ENCODE measurements around the gene SMCP.

Gene SMCP

GRCh38 chr1:152880316-152880715 is 2.2 kb downstream of the SMCP start:
- no peaks in the 10 kb centered on the region for H3K4me1 ChIP-seq (ENCODE audit: control insufficient read depth, low read length)
- H3K27me3 ChIP-seq (ENCODE audit: control insufficient read depth, low read length) = no peaks in the 10 kb centered on the region
- no peaks in the 10 kb centered on the region for H3K9me2 ChIP-seq (replicated peaks; ENCODE audit: control insufficient read depth, low read length)
- no peaks in the 10 kb centered on the region for H3K36me3 ChIP-seq (ENCODE audit: control insufficient read depth, low read length)
- H3K27ac ChIP-seq (ENCODE audit: low read depth, low read length) = no peak overlapping the region
- no peak for TF ChIP-seq CTCF (IDR thresholded peaks at IDR 0.05; ENCODE audit: low read depth, low read length, poor library complexity, severe bottlenecking)
- TF ChIP-seq EZH2phosphoT487 (IDR thresholded peaks at IDR 0.05; ENCODE audit: borderline replicate concordance, low read length) = no peak
- no peaks in the 10 kb centered on the region for H3K9me3 ChIP-seq (ENCODE audit: control insufficient read depth, insufficient read depth, low read length)
- H3K4me2 ChIP-seq (ENCODE audit: low read length) = no peak overlapping the region
- H3K4me3 ChIP-seq (ENCODE audit: low read length) = no peak overlapping the region
- no peaks in the 10 kb centered on the region for H3K79me2 ChIP-seq (ENCODE audit: control insufficient read depth, low read length)
- no peaks in the 10 kb centered on the region for H3F3A ChIP-seq (ENCODE audit: control insufficient read depth, insufficient read depth)
- no peaks in the 10 kb centered on the region for H4K20me1 ChIP-seq (ENCODE audit: control insufficient read depth, insufficient read depth, low read depth, low read length)

- no peaks in the 10 kb centered on the region for H3K9me3 ChIP-seq (ENCODE audit: control insufficient read depth, insufficient read depth, low read length)
- H3K4me2 ChIP-seq (ENCODE audit: low read length) = no peak overlapping the region
- H4K20me1 ChIP-seq (ENCODE audit: control insufficient read depth, insufficient read depth, low read depth, low read length) = no peaks in the 10 kb centered on the region
- no peaks in the 10 kb centered on the region for H3K27me3 ChIP-seq (ENCODE audit: control insufficient read depth, low read length)
- H3K27ac ChIP-seq (ENCODE audit: low read depth, low read length) = no peak overlapping the region
- no peaks in the 10 kb centered on the region for H3K9me2 ChIP-seq (replicated peaks; ENCODE audit: control insufficient read depth, low read length)
- no peak for TF ChIP-seq CTCF (IDR thresholded peaks at IDR 0.05; ENCODE audit: low read depth, low read length, poor library complexity, severe bottlenecking)
- TF ChIP-seq EZH2phosphoT487 (IDR thresholded peaks at IDR 0.05; ENCODE audit: borderline replicate concordance, low read length) = no peak
- H3K4me1 ChIP-seq (ENCODE audit: control insufficient read depth, low read length) = no peaks in the 10 kb centered on the region
- H3K79me2 ChIP-seq (ENCODE audit: control insufficient read depth, low read length) = no peaks in the 10 kb centered on the region
- no peak overlapping the region for H3K4me3 ChIP-seq (ENCODE audit: low read length)
- H3K36me3 ChIP-seq (ENCODE audit: control insufficient read depth, low read length) = no peaks in the 10 kb centered on the region
- H3F3A ChIP-seq (ENCODE audit: control insufficient read depth, insufficient read depth) = no peaks in the 10 kb centered on the region
These were observed 2.8 kb downstream of the SMCP start for GRCh38 chr1:152880907-152881306.

DNA sequence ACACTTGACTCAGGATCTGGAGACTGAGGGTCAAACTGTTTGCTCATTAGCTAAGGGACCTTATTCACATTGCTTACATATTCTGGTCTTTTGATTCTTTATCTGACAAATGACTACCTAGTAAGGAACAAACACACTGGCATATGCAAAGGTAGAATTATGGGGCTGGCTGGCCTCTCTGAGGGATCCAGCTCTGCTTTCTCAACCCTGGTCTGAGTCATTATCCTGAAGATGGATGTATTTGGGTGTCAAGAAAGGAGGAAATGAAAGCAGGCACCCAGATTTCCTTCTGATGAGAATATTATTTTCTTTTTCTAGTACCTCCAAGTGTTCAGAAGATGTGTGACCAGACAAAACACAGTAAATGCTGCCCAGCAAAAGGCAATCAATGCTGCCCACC is 6.0 kb downstream of the SMCP start:
- Histone ChIP-seq H3K79me2 (ENCODE audit: control insufficient read depth, low read length) (no peaks in the 10 kb centered on the region), H4K20me1 (ENCODE audit: control insufficient read depth, insufficient read depth, low read depth, low read length) (no peaks in the 10 kb centered on the region), H3K4me2 (ENCODE audit: low read length) (no peak overlapping the region), H3K36me3 (ENCODE audit: control insufficient read depth, low read length) (no peaks in the 10 kb centered on the region), H3K4me3 (ENCODE audit: low read length) (no peak overlapping the region), H3K4me1 (ENCODE audit: control insufficient read depth, low read length) (no peaks in the 10 kb centered on the region), H3K9me2 (replicated peaks; ENCODE audit: control insufficient read depth, low read length) (no peaks in the 10 kb centered on the region), H3F3A (ENCODE audit: control insufficient read depth, insufficient read depth) (no peaks in the 10 kb centered on the region), H3K9me3 (ENCODE audit: control insufficient read depth, insufficient read depth, low read length) (no peaks in the 10 kb centered on the region), H3K27me3 (ENCODE audit: control insufficient read depth, low read length) (0 out of 2 replicates have a peak, but pooled peaks cover 3% of the 10 kb centered on the region), H3K27ac (ENCODE audit: low read depth, low read length) (no peak overlapping the region)
- no peak for TF ChIP-seq CTCF (IDR thresholded peaks at IDR 0.05; ENCODE audit: low read depth, low read length, poor library complexity, severe bottlenecking)
- no peak for TF ChIP-seq EZH2phosphoT487 (IDR thresholded peaks at IDR 0.05; ENCODE audit: borderline replicate concordance, low read length)

GRCh38 chr1:152884506-152884905 is 6.4 kb downstream of the SMCP start:
- no peaks in the 10 kb centered on the region for H4K20me1 ChIP-seq (ENCODE audit: control insufficient read depth, insufficient read depth, low read depth, low read length)
- no peak overlapping the region for H3K4me2 ChIP-seq (ENCODE audit: low read length)
- H3K27me3 ChIP-seq (ENCODE audit: control insufficient read depth, low read length) = 0 out of 2 replicates have a peak, but pooled peaks cover 5% of the 10 kb centered on the region
- H3K9me3 ChIP-seq (ENCODE audit: control insufficient read depth, insufficient read depth, low read length) = no peaks in the 10 kb centered on the region
- no peaks in the 10 kb centered on the region for H3K9me2 ChIP-seq (replicated peaks; ENCODE audit: control insufficient read depth, low read length)
- H3K36me3 ChIP-seq (ENCODE audit: control insufficient read depth, low read length) = no peaks in the 10 kb centered on the region
- H3K4me3 ChIP-seq (ENCODE audit: low read length) = no peak overlapping the region
- no peaks in the 10 kb centered on the region for H3F3A ChIP-seq (ENCODE audit: control insufficient read depth, insufficient read depth)
- H3K79me2 ChIP-seq (ENCODE audit: control insufficient read depth, low read length) = no peaks in the 10 kb centered on the region
- no peak for TF ChIP-seq EZH2phosphoT487 (IDR thresholded peaks at IDR 0.05; ENCODE audit: borderline replicate concordance, low read length)
- TF ChIP-seq CTCF (IDR thresholded peaks at IDR 0.05; ENCODE audit: low read depth, low read length, poor library complexity, severe bottlenecking) = no peak
- no peaks in the 10 kb centered on the region for H3K4me1 ChIP-seq (ENCODE audit: control insufficient read depth, low read length)
- H3K27ac ChIP-seq (ENCODE audit: low read depth, low read length) = no peak overlapping the region

All from DOHH2 (cell line).